HepG2 (cell line): Measurements from ENCODE around the gene XRCC5. TPM values are rescaled to one million over a fixed set of nuclear protein-coding genes. Genes with fewer than 3 reads are reported as not detected.

Experiments used
- HMGA1 ChIP-seq: sonication (generic); formaldehyde crosslinking; conservative IDR thresholded peaks from 2 replicates; pipeline ENCODE4 v1.4.0; 2020; ENCODE audit warnings: missing genetic modification reagents
- ZNF607 ChIP-seq: sonication (generic); formaldehyde crosslinking; IDR thresholded peaks from 2 replicates; pipeline ENCODE4 v1.5.1; 2020; ENCODE audit warnings: missing genetic modification reagents, mild to moderate bottlenecking, borderline replicate concordance
- polyA plus RNA-seq, 8 experiments: library from polyadenylated mRNA; depleted of rRNA in 3 of 8; stranded (reverse) in 7 of 8; unstranded in 1 of 8; fragments of >200 nt; fragmentation: Illumina TruSeq in 4 of 8; extraction: Trizol in 4 of 8; gene quantifications; 2 replicates each; pipeline versions ENCODE4 v1.2.1 to v1.2.3, GENCODE V29; 2011 to 2016; ENCODE audit warnings: low read depth in 4 of 8, missing spikeins in 1 of 8, mixed read lengths in 1 of 8; ENCODE audit not compliant: insufficient read depth in 1 of 8
- total RNA-seq, 5 experiments: library from RNA; depleted of rRNA; stranded (reverse); fragments of >200 nt; fragmentation: Illumina TruSeq; extraction: Trizol; gene quantifications; 2 replicates each; pipeline ENCODE4 v1.2.3, GENCODE V29; 2016; ENCODE audit warnings: low read depth in 1 of 5
- TF ChIP-seq, protein P1 (sequence below): sonication (generic); formaldehyde crosslinking; IDR thresholded peaks from 2 replicates; pipeline ENCODE4 v1.8.0; 2022; ENCODE audit warnings: missing genetic modification reagents, mild to moderate bottlenecking, borderline replicate concordance
- TF ChIP-seq, protein P2 (sequence below): sonication (generic); formaldehyde crosslinking; IDR thresholded peaks from 2 replicates; pipeline ENCODE4 v1.5.1; 2020; ENCODE audit warnings: mild to moderate bottlenecking, missing genetic modification reagents, moderate library complexity
- TF ChIP-seq, protein P3 (sequence below), 2 experiments: fragments of 450-650 bp in 1 of 2; sonication (generic) in 1 of 2; formaldehyde crosslinking in 1 of 2; IDR thresholded peaks; 2 replicates each; pipeline versions ENCODE4 v1.6.1 to v1.8.0; 2016 to 2022; ENCODE audit warnings: antibody characterized with exemption in 1 of 2, mild to moderate bottlenecking in 1 of 2, missing genetic modification reagents in 1 of 2
- TF ChIP-seq, protein P4 (sequence below): sonication (generic); formaldehyde crosslinking; IDR thresholded peaks from 2 replicates; pipeline ENCODE4 v1.4.0; 2020; ENCODE audit warnings: mild to moderate bottlenecking, missing genetic modification reagents
- TF ChIP-seq, protein P5 (sequence below): sonication (generic); formaldehyde crosslinking; IDR thresholded peaks from 2 replicates; pipeline ENCODE4 v1.4.0; 2020; ENCODE audit warnings: mild to moderate bottlenecking, missing genetic modification reagents

Gene XRCC5
- total and polyA plus RNA-seq, 2 of the 13 experiments (the other 11 are each of a cell fraction or from before 2014, with no cell fraction given): 264 to 454 TPM

DNA sequence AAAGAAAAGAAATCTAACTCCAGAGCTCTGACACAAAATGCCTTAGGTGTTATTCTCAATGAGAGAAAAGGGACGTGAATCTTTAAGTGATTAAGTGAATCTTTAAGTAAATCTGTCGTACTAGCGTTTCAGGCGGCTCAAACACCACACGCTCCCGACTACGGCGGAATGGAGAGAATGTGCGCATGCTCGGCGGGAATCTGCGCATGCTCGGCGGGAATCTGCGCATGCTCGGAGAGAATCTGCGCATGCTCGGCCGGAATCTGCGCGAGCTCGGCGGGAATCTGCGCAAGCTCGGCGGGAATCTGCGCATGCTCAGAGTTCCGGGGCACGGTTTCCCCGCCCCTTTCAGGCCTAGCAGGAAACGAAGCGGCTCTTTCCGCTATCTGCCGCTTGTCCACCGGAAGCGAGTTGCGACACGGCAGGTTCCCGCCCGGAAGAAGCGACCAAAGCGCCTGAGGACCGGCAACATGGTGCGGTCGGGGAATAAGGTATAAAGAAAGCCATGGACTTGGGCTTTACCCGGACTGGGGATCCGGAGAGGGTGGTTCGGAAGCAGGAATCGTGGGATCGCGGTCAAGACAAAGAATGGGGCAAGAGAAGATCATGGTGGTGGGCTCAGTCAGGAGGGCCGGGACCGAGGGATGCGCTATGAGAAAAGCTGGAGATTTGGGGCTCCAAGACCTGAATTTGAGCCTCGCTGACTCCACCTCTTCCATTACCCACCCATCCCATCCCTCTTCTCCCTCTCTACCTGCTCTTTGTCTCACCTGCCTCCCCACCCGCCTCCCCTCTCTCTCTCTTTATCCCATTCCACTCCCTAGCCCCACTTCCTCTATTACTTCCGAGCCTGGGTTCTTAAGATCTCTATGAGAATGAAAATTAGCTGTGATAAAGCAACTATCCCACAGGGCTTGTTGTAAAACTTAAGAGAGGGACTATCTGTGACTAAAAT is at the start of gene XRCC5 (continued):
- TF ChIP-seq, protein P1, sequence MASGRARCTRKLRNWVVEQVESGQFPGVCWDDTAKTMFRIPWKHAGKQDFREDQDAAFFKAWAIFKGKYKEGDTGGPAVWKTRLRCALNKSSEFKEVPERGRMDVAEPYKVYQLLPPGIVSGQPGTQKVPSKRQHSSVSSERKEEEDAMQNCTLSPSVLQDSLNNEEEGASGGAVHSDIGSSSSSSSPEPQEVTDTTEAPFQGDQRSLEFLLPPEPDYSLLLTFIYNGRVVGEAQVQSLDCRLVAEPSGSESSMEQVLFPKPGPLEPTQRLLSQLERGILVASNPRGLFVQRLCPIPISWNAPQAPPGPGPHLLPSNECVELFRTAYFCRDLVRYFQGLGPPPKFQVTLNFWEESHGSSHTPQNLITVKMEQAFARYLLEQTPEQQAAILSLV (CRISPR knock-in tag): peak; percentile 97
- TF ChIP-seq, protein P2, sequence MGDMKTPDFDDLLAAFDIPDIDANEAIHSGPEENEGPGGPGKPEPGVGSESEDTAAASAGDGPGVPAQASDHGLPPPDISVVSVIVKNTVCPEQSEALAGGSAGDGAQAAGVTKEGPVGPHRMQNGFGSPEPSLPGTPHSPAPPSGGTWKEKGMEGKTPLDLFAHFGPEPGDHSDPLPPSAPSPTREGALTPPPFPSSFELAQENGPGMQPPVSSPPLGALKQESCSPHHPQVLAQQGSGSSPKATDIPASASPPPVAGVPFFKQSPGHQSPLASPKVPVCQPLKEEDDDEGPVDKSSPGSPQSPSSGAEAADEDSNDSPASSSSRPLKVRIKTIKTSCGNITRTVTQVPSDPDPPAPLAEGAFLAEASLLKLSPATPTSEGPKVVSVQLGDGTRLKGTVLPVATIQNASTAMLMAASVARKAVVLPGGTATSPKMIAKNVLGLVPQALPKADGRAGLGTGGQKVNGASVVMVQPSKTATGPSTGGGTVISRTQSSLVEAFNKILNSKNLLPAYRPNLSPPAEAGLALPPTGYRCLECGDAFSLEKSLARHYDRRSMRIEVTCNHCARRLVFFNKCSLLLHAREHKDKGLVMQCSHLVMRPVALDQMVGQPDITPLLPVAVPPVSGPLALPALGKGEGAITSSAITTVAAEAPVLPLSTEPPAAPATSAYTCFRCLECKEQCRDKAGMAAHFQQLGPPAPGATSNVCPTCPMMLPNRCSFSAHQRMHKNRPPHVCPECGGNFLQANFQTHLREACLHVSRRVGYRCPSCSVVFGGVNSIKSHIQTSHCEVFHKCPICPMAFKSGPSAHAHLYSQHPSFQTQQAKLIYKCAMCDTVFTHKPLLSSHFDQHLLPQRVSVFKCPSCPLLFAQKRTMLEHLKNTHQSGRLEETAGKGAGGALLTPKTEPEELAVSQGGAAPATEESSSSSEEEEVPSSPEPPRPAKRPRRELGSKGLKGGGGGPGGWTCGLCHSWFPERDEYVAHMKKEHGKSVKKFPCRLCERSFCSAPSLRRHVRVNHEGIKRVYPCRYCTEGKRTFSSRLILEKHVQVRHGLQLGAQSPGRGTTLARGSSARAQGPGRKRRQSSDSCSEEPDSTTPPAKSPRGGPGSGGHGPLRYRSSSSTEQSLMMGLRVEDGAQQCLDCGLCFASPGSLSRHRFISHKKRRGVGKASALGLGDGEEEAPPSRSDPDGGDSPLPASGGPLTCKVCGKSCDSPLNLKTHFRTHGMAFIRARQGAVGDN (CRISPR knock-in tag): peak; percentile 99
- TF ChIP-seq HMGA1 (CRISPR knock-in tag): no peak
- TF ChIP-seq, protein P3, sequence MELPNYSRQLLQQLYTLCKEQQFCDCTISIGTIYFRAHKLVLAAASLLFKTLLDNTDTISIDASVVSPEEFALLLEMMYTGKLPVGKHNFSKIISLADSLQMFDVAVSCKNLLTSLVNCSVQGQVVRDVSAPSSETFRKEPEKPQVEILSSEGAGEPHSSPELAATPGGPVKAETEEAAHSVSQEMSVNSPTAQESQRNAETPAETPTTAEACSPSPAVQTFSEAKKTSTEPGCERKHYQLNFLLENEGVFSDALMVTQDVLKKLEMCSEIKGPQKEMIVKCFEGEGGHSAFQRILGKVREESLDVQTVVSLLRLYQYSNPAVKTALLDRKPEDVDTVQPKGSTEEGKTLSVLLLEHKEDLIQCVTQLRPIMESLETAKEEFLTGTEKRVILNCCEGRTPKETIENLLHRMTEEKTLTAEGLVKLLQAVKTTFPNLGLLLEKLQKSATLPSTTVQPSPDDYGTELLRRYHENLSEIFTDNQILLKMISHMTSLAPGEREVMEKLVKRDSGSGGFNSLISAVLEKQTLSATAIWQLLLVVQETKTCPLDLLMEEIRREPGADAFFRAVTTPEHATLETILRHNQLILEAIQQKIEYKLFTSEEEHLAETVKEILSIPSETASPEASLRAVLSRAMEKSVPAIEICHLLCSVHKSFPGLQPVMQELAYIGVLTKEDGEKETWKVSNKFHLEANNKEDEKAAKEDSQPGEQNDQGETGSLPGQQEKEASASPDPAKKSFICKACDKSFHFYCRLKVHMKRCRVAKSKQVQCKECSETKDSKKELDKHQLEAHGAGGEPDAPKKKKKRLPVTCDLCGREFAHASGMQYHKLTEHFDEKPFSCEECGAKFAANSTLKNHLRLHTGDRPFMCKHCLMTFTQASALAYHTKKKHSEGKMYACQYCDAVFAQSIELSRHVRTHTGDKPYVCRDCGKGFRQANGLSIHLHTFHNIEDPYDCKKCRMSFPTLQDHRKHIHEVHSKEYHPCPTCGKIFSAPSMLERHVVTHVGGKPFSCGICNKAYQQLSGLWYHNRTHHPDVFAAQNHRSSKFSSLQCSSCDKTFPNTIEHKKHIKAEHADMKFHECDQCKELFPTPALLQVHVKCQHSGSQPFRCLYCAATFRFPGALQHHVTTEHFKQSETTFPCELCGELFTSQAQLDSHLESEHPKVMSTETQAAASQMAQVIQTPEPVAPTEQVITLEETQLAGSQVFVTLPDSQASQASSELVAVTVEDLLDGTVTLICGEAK (IDR thresholded peaks at IDR 0.05): peak; percentile 60
- TF ChIP-seq, protein P3 (CRISPR knock-in tag; IDR thresholded peaks at IDR 0.05): peak; percentile 90
- TF ChIP-seq, protein P4, sequence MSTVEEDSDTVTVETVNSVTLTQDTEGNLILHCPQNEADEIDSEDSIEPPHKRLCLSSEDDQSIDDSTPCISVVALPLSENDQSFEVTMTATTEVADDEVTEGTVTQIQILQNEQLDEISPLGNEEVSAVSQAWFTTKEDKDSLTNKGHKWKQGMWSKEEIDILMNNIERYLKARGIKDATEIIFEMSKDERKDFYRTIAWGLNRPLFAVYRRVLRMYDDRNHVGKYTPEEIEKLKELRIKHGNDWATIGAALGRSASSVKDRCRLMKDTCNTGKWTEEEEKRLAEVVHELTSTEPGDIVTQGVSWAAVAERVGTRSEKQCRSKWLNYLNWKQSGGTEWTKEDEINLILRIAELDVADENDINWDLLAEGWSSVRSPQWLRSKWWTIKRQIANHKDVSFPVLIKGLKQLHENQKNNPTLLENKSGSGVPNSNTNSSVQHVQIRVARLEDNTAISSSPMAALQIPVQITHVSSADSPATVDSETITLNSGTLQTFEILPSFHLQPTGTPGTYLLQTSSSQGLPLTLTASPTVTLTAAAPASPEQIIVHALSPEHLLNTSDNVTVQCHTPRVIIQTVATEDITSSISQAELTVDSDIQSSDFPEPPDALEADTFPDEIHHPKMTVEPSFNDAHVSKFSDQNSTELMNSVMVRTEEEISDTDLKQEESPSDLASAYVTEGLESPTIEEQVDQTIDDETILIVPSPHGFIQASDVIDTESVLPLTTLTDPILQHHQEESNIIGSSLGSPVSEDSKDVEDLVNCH (CRISPR knock-in tag): no peak
- TF ChIP-seq, protein P5, sequence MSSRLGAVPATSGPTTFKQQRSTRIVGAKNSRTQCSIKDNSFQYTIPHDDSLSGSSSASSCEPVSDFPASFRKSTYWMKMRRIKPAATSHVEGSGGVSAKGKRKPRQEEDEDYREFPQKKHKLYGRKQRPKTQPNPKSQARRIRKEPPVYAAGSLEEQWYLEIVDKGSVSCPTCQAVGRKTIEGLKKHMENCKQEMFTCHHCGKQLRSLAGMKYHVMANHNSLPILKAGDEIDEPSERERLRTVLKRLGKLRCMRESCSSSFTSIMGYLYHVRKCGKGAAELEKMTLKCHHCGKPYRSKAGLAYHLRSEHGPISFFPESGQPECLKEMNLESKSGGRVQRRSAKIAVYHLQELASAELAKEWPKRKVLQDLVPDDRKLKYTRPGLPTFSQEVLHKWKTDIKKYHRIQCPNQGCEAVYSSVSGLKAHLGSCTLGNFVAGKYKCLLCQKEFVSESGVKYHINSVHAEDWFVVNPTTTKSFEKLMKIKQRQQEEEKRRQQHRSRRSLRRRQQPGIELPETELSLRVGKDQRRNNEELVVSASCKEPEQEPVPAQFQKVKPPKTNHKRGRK (CRISPR knock-in tag): peak; percentile 91
- peak; percentile 93 for TF ChIP-seq ZNF607 (CRISPR knock-in tag)
